ENCODE measurements around the gene CDK17.
"Not testable (repeated sequence)": the region's sequence is repeated elsewhere in the genome, so short reads cannot be mapped to it uniquely, and the experiment has no call there.

CDK17 gene

DNA sequence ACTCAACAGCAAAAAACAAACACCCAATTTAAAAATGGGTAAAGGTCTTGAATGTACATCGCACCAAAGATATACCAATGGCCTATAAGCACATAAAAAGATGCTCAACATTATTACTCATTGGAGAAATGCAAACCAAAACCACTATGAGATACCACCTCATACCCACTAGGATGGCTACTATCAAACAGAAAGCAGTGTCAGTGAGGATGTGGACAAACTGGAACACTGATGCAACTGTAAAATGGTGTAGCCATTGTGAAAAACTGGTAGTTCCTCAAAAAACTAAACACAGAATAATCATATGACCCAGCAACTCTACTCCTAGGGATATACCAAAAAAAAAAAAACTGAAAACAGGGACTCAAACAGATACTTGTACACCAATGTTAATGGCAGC, 49.3 kb downstream of the CDK17 start:
- no peak for DNase-seq

DNA sequence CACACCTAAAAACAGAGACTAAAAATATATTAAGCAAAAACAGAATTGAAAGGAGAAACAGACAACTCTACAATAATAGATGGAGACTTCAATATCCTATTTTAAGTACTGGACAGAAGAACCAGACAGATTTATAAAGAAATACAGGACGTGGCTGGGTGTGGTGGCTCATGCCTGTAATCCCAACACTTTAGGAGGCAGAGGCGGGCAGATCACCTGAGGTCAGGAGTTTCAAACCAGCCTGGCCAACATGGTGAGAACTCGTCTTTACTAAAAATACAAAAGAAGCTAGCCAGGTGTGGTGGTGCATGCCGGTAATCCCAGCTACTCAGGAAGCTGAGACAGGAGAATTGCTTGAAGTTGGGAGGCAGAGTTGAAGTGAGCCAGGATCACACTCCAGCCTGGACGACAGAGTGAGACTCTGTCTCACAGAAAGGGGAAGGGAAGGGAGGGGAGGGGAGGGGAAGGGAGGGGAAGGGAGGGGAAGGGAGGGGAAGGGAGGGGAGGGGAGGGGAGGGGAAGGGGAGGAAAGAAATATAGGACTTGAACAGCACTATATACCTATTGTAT, 53.0 kb downstream of the CDK17 start:
- no peak for DNase-seq

DNA sequence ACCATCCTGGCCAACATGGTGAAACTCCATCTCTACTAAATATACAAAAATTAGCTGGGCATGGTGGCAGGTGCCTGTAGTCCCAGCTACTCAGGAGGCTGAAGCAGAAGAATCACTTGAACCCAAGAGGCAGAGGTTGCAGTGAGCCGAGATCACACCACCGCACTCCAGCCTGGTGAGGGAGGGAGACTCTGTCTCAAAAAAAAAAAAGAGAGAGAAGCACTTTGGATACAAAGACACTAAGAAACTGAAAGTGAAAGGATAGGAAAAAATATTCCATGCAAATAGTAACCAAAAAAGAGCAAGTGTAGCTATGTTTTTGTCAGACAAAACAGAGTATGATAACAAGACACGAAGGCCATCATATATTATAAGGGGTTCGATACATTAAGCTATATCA, 53.5 kb downstream of the CDK17 start:
- DNase-seq: not testable (repeated sequence)

DNA sequence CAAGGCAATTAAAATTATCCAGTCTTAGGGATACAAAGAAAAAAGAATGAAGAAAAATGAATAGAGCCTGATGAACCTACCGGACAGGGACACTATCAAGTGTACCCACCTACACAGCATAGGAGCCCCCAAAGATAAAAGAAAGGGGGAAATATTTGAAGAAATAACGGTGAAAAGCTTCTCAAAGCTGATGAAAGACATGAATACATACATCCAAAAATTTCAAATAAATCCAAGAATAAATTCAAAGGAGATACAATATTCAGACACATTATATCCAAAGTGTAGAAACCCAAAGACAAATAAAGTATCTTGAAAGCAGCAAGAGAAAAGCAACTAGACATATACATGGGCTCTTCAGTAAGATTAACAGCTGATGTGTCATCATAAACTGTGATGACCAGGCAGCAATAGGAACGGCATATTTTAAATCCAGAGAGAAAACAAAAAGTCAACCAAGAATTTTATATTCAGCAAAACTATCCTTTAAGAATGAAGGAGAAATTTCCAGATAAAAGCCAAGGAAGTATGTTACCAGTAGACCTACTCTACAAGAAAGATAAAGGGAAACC, 56.0 kb downstream of the CDK17 start:
- no peak for DNase-seq

DNA sequence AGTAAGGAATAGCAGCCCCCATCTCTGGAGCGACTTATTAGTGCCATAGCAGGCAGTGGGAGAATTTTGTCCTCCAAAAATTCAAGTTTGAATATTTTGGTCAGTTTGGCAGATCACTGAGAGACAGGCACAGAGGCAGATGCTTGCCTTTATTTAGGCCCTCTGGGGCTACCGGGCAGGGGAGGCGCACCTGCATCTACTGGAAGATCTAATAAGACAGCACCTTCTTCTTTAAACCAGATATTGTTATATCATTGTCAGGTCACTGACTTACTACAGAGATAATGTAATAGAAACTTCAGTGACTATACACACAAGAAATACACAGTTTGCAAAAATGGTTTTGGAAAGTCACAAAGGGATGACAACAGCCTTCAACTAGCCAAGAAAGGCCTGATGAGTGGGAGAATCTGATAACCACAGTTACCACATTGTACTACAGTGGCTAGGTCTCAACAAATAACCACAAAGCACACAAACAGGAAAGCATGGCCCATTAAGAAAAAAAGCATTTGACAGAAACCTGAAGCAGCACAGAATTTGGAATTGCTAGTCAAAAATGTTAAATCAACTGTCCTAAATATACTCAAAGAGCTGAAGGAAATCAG, 56.8 kb downstream of the CDK17 start:
- DNase-seq: no peak

DNA sequence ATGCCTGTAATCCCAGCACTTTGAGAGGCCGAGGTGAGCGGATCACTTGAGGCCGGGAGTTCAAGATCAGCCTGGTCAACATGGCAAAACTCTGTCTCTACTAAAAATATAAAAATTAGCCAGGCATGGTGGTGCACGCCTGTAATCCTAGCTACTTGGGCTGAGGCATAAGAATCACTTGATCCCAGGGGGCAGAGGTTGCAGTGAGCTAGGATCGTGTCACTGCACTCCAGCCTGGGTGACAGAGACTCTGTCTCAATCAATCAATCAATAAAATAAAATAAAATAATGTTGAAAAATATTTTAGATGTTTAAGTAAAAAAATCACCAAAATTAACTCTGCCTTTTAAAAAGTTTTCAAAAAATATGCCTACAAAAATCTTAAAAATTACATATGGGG, 60.6 kb downstream of the CDK17 start:
- not testable (repeated sequence) for DNase-seq

DNA sequence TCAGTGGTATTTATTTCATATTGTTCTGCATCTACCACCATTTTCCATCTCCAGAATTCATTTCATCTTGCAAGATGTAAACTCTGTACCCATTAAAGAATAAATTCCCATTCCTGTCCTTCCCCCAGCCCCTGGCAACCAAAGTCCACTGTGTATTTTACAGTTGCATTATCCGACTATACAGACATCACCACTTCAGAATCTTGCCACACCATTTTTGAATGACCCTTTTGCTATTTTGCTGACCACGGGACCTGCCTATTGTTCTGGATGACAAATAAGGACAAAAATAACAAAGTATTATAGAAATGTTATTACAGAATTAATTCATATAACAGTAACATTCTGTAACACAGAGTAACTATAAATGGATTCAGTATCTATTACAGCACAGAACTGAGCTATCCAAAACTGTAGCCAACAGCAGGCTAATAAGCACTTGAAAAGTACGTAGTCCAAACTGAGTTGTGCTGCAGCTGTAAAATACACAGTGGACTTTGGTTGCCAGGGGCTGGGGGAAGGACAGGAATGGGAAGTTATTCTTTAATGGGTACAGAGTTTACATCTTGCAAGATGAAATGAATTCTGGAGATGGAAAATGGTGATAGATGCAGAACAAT, 61.3 kb downstream of the CDK17 start:
- DNase-seq: no peak

DNA sequence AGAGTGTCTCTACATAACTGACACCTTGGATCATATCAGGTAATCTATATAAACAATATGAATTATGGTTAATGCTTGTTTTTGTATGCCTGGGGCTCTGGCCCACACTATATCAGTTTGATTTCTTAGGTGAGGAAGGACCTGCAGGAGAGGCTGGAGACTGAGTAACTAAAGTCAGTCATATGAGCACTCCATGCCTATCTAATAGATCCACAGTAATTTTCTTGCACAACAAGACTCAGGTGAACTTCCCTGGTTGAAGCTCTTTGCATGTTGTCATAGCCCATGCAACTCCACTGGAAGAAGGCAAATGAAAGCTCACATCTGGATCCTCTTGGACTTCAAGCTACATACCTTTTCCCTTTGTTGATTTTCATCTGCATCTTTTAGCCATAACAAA, 62.3 kb downstream of the CDK17 start:
- DNase-seq: no peak

DNA sequence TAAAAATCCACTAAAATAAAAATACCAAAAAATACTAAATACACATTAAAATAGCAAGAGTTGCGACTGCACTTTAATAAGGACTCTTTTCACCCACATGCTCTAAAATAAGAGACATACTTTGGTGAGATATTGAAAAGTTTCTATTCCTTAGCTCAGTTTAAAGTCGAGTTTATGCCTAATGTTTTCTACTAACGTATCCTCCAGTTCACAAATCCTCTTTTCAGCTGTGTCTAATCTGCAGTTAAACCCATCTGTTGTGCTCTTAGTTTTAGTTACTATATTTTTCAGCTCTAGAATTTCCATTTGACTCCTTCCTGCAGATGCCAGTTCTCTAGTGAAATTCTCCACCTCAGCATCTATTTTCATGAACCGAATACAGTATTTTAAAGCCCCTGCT, 63.8 kb downstream of the CDK17 start:
- DNase-seq: no peak

DNA sequence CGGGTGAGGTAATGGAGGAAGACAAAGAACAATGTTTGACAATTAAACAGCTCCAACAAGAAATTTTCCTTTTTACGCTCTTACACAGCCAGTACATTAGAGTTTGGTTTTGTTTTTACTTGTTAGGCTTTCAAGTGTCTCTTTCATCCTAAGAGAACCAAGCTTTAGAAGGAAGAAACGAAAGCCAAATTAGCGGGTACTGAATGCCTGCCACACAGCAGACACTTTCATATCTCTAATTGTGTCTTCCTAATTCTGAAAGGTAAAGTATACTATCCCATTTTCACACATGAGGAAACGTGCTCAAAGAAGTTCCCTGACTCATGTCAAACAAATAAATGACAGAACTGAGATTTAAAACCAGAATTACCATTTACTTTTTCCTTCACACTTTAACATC, 65.0 kb downstream of the CDK17 start:
- DNase-seq: no peak

DNA sequence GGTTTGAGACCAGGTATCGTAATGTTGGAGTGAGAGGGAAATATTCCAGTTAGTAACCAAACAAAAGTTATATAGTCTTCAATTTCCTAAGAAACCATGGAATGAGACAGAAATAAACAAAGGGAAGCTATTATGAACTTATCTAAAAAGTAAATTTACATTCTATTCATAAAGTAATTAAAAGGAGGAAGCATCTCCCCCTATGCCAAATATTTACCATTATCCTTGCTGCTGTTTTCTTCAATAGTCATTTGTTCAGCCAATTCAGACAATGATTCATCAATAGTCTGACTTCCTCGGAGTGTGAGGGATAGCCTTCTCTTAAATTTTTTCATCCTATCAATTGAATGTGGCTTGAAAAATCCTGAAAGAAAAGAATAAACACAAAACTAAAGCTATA, 65.7 kb downstream of the CDK17 start:
- DNase-seq: no peak

DNA sequence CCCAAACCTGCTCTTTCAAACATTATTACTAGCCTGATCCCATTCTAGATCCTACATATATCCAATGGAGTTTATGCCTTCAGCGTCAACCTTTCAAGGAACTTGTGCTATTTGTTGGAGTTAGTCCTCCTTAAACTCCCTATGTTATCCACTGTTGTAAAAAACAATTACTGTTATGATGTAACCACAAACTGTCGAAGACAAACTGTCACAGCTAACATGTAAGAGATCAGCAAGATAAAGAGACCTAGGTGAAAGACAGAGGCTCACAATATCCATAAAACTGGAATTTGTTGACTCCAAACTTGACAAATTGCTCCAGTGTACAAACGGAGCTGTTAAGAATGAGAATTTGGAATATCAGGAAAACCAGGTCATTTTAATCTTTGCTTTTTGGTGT, 70.7 kb downstream of the CDK17 start:
- DNase-seq: no peak

DNA sequence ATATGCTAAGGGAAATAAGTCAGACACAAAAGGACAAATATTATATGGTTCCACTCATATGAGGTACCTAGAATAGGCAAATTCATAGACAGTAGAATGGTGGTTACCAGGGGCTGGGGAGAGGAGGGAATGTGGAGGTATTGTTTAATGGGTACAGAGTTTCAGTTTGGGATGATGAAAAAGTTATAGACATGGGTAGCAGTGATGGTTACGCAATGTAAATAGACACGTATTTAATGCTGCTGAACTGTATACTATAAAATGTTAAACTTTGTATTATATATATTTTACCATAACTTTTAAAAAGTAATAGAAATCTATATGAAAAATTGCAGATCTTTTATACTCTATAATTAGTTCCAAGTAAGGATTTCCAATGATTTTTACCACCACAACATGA, 71.2 kb downstream of the CDK17 start:
- DNase-seq: no peak

DNA sequence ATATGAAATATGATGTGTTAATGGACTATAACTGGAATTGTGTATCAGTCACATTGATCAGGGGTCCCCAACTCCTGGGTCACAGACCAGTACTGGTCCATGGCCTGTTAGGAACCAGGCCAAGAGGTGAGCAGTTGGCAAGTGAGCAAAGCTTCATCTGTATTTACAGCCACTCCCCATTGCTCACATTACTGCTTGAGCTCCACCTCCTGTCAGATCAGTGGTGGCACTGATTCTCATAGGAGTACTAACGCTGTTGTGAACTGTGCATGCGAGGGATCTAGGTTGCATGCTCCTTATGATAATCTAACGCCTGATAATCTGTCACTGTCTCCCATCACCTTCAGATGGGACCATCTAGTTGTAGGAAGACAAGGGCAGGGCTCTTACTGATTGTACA, 72.3 kb downstream of the CDK17 start:
- no peak for DNase-seq

DNA sequence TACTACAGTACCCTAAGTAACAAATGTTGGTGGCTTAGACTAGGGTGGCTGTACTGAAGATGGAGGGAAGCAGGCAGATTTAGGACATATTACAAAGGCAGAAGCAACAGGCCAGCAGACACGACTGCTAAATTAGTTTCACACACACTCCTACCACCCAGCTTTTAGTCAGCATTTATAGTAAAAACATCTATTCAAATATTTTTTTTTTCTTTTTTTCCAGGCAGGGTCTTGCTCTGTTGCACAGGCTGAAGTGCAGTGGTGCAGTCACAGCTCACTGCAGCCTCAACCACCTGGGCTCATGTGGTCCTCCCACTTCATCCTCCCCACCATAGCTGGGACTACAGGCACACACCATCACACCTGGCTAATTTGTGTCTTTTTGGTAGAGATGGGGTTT, 72.9 kb downstream of the CDK17 start:
- no peak for DNase-seq

DNA sequence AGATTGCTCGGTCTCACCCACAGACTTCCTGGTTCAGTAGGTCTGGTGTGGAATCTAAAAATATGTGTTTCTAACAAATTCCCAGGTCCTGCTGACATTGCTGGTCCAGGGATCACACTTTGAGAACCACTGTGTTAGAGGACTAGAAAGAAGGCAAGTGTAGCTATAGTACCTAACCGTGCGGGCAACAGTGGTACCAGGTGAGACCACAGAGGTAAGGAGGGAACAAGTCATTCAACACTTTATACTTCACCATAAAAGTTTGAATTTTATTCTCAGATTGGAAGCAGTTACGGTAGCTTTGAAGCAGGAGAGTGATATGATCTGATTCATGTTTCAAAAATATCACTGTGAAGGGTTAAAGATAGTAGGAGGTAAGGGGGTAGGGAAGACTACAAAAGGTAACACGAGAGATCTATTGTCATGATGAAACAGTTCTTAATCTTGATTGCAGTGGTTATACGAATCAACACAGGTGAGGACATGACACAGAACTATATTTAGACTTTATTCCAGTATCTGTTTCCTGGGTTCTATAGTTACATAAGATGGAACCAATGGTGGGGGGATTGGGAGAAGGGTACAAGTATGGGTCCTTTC, 73.5 kb downstream of the CDK17 start:
- DNase-seq: no peak

DNA sequence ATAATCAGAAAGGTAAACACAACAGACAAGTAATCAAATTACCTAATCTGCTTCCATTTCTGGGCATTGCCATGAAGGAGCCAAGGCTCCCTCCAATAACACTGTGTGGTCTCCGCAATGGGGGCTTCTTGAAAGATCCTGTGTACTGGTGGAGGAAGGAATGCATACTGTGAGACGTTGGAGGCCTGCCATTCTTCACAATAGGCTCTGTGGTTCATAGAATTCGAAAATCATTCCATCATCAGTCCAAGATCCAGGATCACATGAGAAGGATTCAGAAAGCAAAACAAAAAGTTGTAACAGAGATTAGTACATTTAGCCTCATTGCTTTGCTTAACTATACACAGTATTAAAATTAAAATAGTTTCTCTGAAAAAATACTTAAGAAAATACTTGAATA, 76.3 kb downstream of the CDK17 start:
- DNase-seq: no peak

DNA sequence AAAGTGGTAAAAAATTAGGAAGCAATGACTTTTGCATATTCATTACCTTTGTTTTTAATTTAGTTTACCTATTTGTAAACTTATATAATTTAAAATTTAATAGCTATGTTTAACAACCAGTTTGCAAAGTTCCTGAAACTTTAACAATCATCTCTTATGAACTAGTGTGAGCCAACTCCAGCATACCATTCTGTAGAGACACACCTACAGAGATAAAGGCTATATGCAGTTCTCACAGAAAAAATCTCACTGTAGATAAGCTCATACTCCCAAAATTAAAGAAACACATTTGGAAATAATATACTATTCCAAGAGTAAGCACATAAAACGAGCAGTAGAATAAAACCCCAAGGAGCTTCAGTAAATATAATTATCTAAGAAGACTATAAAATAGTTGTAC, 77.5 kb downstream of the CDK17 start:
- DNase-seq: no peak

DNA sequence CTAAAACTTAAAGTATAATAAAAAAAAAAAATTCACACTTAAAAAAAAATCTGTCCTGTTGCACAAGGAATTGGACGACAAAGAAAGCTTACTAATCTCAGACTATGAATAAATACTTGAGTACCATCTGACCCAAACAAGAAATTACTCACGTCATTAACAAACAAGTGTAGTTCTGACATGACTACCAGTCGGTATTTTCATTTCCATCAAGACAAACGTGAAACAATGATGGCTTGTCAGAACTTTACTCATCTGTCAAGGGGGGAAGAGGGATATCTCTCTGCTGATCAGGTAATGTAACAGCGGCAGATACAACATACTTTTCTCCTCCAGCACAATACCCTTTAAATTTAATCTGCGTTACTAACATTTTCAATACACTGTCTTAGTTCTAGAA, 78.3 kb downstream of the CDK17 start:
- no peak for DNase-seq

DNA sequence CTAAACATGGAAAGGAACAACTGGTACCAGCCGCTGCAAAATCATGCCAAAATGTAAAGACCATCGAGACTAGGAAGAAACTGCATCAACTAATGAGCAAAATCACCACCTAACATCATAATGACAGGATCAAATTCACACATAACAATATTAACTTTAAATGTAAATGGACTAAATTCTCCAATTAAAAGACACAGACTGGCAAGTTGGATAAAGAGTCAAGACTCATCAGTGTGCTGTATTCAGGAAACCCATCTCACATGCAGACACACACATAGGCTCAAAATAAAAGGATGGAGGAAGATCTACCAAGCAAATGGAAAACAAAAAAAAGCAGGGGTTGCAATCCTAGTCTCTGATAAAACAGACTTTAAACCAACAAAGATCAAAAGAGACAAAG, 82.4 kb downstream of the CDK17 start:
- not testable (repeated sequence) for DNase-seq

DNA sequence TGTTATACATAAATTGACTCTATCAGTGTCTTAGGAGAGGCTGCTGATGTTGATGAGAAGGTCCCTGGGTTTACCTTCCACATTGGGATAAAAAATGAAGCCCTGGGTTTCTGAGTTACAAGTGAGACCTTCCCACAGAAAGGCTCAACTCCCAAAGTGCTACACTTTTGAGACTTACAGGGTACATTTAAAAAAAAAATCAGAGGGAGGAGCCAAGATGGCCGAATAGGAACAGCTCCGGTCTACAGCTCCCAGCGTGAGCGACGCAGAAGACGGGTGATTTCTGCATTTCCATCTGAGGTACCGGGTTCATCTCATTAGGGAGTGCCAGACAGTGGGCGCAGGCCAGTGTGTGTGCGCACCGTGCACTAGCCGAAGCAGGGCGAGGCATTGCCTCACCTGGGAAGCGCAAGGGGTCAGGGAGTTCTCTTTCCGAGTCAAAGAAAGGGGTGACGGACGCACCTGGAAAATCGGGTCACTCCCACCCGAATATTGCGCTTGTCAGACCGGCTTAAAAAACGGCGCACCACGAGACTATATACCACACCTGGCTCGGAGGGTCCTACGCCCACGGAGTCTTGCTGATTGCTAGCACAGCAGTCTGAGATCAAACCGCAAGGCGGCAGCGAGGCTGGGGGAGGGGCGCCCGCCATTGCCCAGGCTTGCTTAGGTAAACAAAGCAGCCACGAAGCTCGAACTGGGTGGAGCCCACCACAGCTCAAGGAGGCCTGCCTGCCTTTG, 84.3 kb downstream of the CDK17 start:
- DNase-seq: peak; percentile 28

DNA sequence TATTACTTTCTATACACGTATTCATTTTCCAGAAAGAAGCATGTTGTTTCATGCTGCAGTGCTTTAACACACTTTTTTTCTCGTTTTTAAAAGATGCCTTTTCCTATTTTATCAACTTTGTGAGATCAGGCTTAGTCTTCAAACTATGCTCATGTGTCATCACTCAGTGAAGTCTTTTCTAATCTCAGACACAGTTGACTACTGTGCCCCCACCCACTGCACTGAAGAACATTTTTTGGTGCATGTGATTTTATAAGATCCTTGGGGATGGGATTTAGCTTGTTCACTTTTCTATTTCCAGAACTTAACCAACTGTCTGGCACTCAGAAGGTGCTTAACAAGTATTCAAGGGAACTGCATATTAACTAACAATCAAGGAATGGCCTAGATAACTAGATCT, 85.5 kb downstream of the CDK17 start:
- no peak for DNase-seq

DNA sequence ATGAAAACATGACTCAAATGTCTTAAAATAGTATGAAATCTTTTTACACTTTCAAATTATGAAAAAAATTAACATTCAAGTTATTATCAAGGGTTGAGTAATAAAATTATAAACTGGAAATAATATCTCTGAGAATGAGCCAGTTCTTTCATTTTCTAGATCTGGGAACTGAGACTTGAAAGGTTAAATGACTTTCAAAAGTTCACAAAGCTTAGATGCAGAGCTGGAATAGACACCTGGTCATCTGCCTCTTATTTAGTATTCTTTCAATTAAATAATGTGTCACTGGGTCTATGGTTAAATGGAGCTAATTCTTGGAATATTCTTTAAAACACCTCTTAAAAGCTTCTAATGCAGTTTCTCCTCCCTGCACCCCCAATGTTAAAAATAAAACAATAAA, 86.6 kb downstream of the CDK17 start:
- DNase-seq: no peak

DNA sequence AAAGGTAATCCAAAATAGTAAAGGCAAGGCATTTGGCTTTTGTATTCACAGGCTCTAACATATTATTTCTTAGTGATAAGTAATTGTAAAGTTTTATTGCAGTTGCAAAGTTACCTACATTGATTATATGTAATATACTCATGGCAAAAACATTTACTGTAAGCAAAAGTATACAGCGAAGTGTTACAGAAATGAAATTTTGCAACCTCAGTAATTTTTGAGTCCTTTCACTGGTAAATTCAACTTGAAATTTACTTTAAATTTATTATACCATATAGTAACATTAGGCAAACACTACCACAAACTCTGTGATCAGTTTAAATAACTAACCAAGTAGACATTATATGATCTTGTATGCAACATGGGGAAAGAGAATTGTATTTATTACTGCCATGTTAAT, 89.0 kb downstream of the CDK17 start:
- DNase-seq: no peak
